IMR-90 (cell line): ENCODE results near the gene MCM8. TPM values are rescaled to one million over a fixed set of nuclear protein-coding genes. Genes with fewer than 3 reads are reported as not detected.

Source experiments
- ATAC-seq: fragments of 200-7000 bp; cut with Tn5 transposase; 2 replicates; pipeline ENCODE4 v1.9.1; 2020; ENCODE audit warnings: low read depth, mild to moderate bottlenecking, moderate library complexity
- BruUV-seq: library from RNA; stranded (reverse); fragments of 400-500 nt; replicated peaks from 2 replicates; lab custom pipeline; 2021; lab: Mats Ljungman, UMichigan
- CTCF ChIA-PET: fragments of 300-600 bp; formaldehyde crosslinking; extraction: SDS; loops from one replicate; lab custom pipeline; 2021; ENCODE audit warnings: antibody characterized with exemption; lab: Yijun Ruan, JAX
- POLR2A ChIA-PET: fragments of 300-600 bp; sonication (Branson Sonifier 250); formaldehyde crosslinking; loops from one replicate; lab custom pipeline; 2022; ENCODE audit warnings: antibody characterized with exemption; ENCODE audit not compliant: unreplicated experiment; lab: Charles Lee
- DNase-seq: peaks from one replicate; pipeline ENCODE4 v3.0.0; 2013
- H2AFZ ChIP-seq: replicated peaks from 2 replicates; pipeline ENCODE3; 2013; ENCODE audit warnings: low read length, mild to moderate bottlenecking; ENCODE audit not compliant: poor library complexity
- H2AK5ac ChIP-seq: 2 replicates; pipeline ENCODE4 v1.6.1; 2013; ENCODE audit warnings: low read depth, low read length, inconsistent platforms
- H2AK9ac ChIP-seq: replicated peaks from 2 replicates; pipeline ENCODE3; 2013; ENCODE audit warnings: mild to moderate bottlenecking, low read depth, low read length, moderate library complexity; ENCODE audit not compliant: poor library complexity
- H2BK120ac ChIP-seq: 2 replicates; pipeline ENCODE4 v1.6.1; 2013; ENCODE audit warnings: low read depth, low read length, inconsistent platforms
- H2BK15ac ChIP-seq: 3 replicates; pipeline ENCODE4 v1.6.1; 2013; ENCODE audit warnings: low read depth, low read length, inconsistent platforms
- H2BK20ac ChIP-seq: 2 replicates; pipeline ENCODE4 v1.6.1; 2013; ENCODE audit warnings: low read depth, mild to moderate bottlenecking, inconsistent platforms, low read length, moderate library complexity
- H2BK5ac ChIP-seq: 2 replicates; pipeline ENCODE4 v1.6.1; 2013; ENCODE audit warnings: mild to moderate bottlenecking, low read depth, low read length, inconsistent platforms; ENCODE audit not compliant: poor library complexity, severe bottlenecking
- H3K14ac ChIP-seq: replicated peaks from 2 replicates; pipeline ENCODE4 v1.6.1; 2013; ENCODE audit warnings: low read depth, low read length, inconsistent platforms
- H3K18ac ChIP-seq: 2 replicates; pipeline ENCODE4 v1.6.1; 2013; ENCODE audit warnings: low read depth, low read length, control low read depth
- H3K23ac ChIP-seq: 2 replicates; pipeline ENCODE4 v1.6.1; 2013; ENCODE audit warnings: low read depth, low read length, inconsistent platforms
- H3K27ac ChIP-seq: 2 replicates; pipeline ENCODE4 v1.5.1; 2013; ENCODE audit warnings: mild to moderate bottlenecking, control low read depth, low read length; ENCODE audit not compliant: insufficient read depth
- H3K27me3 ChIP-seq: 2 replicates; pipeline ENCODE4 v1.6.1; 2013; ENCODE audit warnings: low read length; ENCODE audit not compliant: control insufficient read depth, insufficient read depth
- H3K36me3 ChIP-seq: 2 replicates; pipeline ENCODE4 v1.6.1; 2013; ENCODE audit warnings: low read length, mixed read lengths; ENCODE audit not compliant: control insufficient read depth, insufficient read depth
- H3K4ac ChIP-seq: 2 replicates; pipeline ENCODE4 v1.6.1; 2013; ENCODE audit warnings: low read depth, low read length, inconsistent platforms
- H3K4me1 ChIP-seq: 2 replicates; pipeline ENCODE4 v1.6.1; 2013; ENCODE audit warnings: low read length, mixed read lengths; ENCODE audit not compliant: control insufficient read depth, insufficient read depth
- H3K4me2 ChIP-seq: 2 replicates; pipeline ENCODE4 v1.6.1; 2013; ENCODE audit warnings: low read depth, mild to moderate bottlenecking, control low read depth, low read length, moderate library complexity
- H3K4me3 ChIP-seq: 2 replicates; pipeline ENCODE4 v1.5.1; 2013; ENCODE audit warnings: low read depth, mild to moderate bottlenecking, control low read depth, low read length, moderate library complexity; ENCODE audit not compliant: insufficient read depth
- H3K56ac ChIP-seq: 2 replicates; pipeline ENCODE4 v1.6.1; 2013; ENCODE audit warnings: low read length, inconsistent platforms; ENCODE audit not compliant: insufficient read depth; ENCODE audit errors: extremely low read depth
- H3K79me1 ChIP-seq, 2 experiments: 2 replicates each; pipeline ENCODE4 v1.6.1; 2013; ENCODE audit warnings: low read length in 2 of 2, inconsistent platforms in 1 of 2, low read depth in 1 of 2
- H3K9ac ChIP-seq: 2 replicates; pipeline ENCODE4 v1.6.1; 2013; ENCODE audit warnings: low read depth, low read length, control low read depth
- H3K9me1 ChIP-seq: 2 replicates; pipeline ENCODE4 v1.6.1; 2013; ENCODE audit warnings: low read length, inconsistent platforms; ENCODE audit not compliant: insufficient read depth
- H3K9me3 ChIP-seq: 2 replicates; pipeline ENCODE4 v1.6.1; 2013; ENCODE audit warnings: low read length; ENCODE audit not compliant: control insufficient read depth, insufficient read depth
- H4K20me1 ChIP-seq: 2 replicates; pipeline ENCODE4 v1.6.1; 2013; ENCODE audit warnings: low read length, inconsistent platforms; ENCODE audit not compliant: insufficient read depth
- H4K5ac ChIP-seq: 2 replicates; pipeline ENCODE4 v1.6.1; 2013; ENCODE audit warnings: mild to moderate bottlenecking, low read depth, low read length, control low read depth
- H4K8ac ChIP-seq, 2 experiments: 2 replicates each; pipeline ENCODE4 v1.6.1; 2013; ENCODE audit warnings: low read depth in 2 of 2, low read length in 2 of 2, control low read depth in 1 of 2, inconsistent platforms in 1 of 2
- H4K91ac ChIP-seq: 2 replicates; pipeline ENCODE4 v1.6.1; 2013; ENCODE audit warnings: low read depth, low read length, inconsistent platforms; ENCODE audit not compliant: insufficient read depth
- BHLHE40 ChIP-seq: fragments of 150-350 bp; IDR thresholded peaks from 2 replicates; pipeline ENCODE4 v1.6.1; 2016; ENCODE audit warnings: mild to moderate bottlenecking, low read depth, low read length
- CEBPB ChIP-seq: IDR thresholded peaks from 2 replicates; pipeline ENCODE4 v1.6.1; 2012; ENCODE audit warnings: low read depth, low read length, improper control_type of control experiment
- CHD1 ChIP-seq: IDR thresholded peaks from 2 replicates; pipeline ENCODE4 v1.6.1; 2012; ENCODE audit warnings: low read depth, low read length, improper control_type of control experiment
- CTCF ChIP-seq: conservative IDR thresholded peaks from 2 replicates; pipeline ENCODE4 v1.5.1; 2012; ENCODE audit warnings: mild to moderate bottlenecking, low read depth, low read length, improper control_type of control experiment
- ELK1 ChIP-seq: fragments of 150-350 bp; IDR thresholded peaks from 2 replicates; pipeline ENCODE4 v1.6.1; 2016; ENCODE audit warnings: low read depth, mild to moderate bottlenecking, low read length, moderate library complexity, borderline replicate concordance
- FOS ChIP-seq: fragments of 150-350 bp; IDR thresholded peaks from 2 replicates; pipeline ENCODE4 v1.6.1; 2016; ENCODE audit warnings: low read depth, low read length
- MAFK ChIP-seq: IDR thresholded peaks from 2 replicates; pipeline ENCODE4 v1.6.1; 2012; ENCODE audit warnings: low read depth, low read length, improper control_type of control experiment
- MAZ ChIP-seq: IDR thresholded peaks from 2 replicates; pipeline ENCODE4 v1.6.1; 2012; ENCODE audit warnings: low read depth, mild to moderate bottlenecking, low read length, improper control_type of control experiment, moderate library complexity, borderline replicate concordance
- NFE2L2 ChIP-seq: fragments of 150-350 bp; IDR thresholded peaks from 2 replicates; pipeline ENCODE4 v1.6.1; 2016; ENCODE audit warnings: low read depth, mild to moderate bottlenecking, low read length
- RAD21 ChIP-seq: IDR thresholded peaks from 2 replicates; pipeline ENCODE4 v1.6.1; 2012; ENCODE audit warnings: low read length, improper control_type of control experiment
- RCOR1 ChIP-seq: IDR thresholded peaks from 2 replicates; pipeline ENCODE4 v1.6.1; 2012; ENCODE audit warnings: mild to moderate bottlenecking, low read length, improper control_type of control experiment; ENCODE audit not compliant: insufficient replicate concordance
- RFX5 ChIP-seq: IDR thresholded peaks from 2 replicates; pipeline ENCODE4 v1.8.0; 2012; ENCODE audit warnings: low read depth, mild to moderate bottlenecking, low read length, moderate library complexity
- SMC3 ChIP-seq: fragments of 150-350 bp; IDR thresholded peaks from 2 replicates; pipeline ENCODE4 v1.6.1; 2016; ENCODE audit warnings: low read depth, mild to moderate bottlenecking, antibody characterized with exemption, low read length, moderate library complexity
- USF2 ChIP-seq: fragments of 150-350 bp; IDR thresholded peaks from 2 replicates; pipeline ENCODE4 v1.6.1; 2017; ENCODE audit warnings: mild to moderate bottlenecking, antibody characterized with exemption, low read length, low read depth
- WGBS, 2 experiments: methylation state at CpG; one replicate each; pipeline versions ENCODE4 v1.1.5 to v1.1.7; 2013; ENCODE audit warnings: missing lambda C conversion rate in 2 of 2; ENCODE audit not compliant: insufficient read length in 1 of 2; ENCODE audit errors: extremely low coverage in 2 of 2; 5-methylcytosine and 5-hydroxymethylcytosine counted together
- dilution Hi-C: fragments of 300-500 bp; cut with HindIII; formaldehyde crosslinking; loops from one replicate; pipeline ENCODE4 v1.14.3; 2018; ENCODE audit warnings: low sequenced_read_pairs; ENCODE audit not compliant: unreplicated experiment
- in situ Hi-C: fragments of 300-500 bp; cut with MboI; formaldehyde crosslinking; loops from 3 replicates; pipeline ENCODE4 v1.14.3; 2019; ENCODE audit warnings: low sequenced_read_pairs, inconsistent platforms, mixed read lengths
- intact Hi-C: fragments of 100-400 bp; cut with micrococcal nuclease; formaldehyde crosslinking; loops from 2 replicates; pipeline ENCODE4 v1.10.0; 2022
- polyA plus RNA-seq, 3 experiments: library from polyadenylated mRNA; depleted of rRNA; stranded (reverse); fragments of >200 nt; gene quantifications; 2 replicates each; pipeline ENCODE4 v1.2.3, GENCODE V29; 2012; ENCODE audit warnings: low replicate concordance in 1 of 3
- total RNA-seq: library from RNA; depleted of rRNA; stranded (reverse); fragments of >200 nt; gene quantifications from 2 replicates; pipeline ENCODE4 v1.2.3, GENCODE V29; 2012

MCM8 gene
- total and polyA plus RNA-seq, 2 of the 4 experiments (the other 2 are of a cell fraction) = 4.2 to 11.5 TPM

DNA sequence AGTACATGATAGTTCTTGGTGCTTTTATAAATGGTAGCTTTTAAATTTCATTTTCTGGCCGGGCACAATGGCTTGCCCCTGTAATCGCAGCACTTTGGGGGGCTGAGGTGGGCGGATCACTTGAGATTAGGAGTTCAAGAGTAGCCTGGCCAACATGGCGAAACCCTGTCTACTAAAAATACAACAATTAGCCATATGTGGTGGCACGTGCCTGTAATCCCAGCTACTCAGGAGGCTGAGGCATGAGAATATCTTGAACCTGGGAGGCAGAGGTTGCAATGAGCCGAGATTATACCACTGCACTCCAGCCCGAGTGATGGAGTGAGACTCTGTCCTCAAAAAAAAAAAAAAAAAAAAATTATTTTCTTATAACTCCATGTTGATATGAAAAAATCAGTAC lies 67.4 kb downstream of the MCM8 start:
- peaks cover 3% of the 10 kb centered on the region; the same call in 1 of the 2 replicates for H3K9me1 ChIP-seq
- CTCF ChIA-PET = interaction anchor here (1.0 kb wide), 1 partner anchor 10 kb away, joined by 3 read pairs; no protein-coding TSS in a partner anchor
- no peak overlapping the region for H2AFZ ChIP-seq
- no peak overlapping the region for H2BK15ac ChIP-seq
- no peak overlapping the region for H4K8ac ChIP-seq
- intact Hi-C loops (no loop called here), in situ Hi-C loops (no loop called here), dilution Hi-C loops (no loop called here)
- H3K27ac ChIP-seq = no peak overlapping the region
- ATAC-seq (no peak), DNase-seq (no peak)
- no peak overlapping the region for H3K4ac ChIP-seq
- H3K56ac ChIP-seq = no peak overlapping the region
- H3K36me3 ChIP-seq = peaks cover 17% of the 10 kb centered on the region
- H4K91ac ChIP-seq = no peak overlapping the region
- POLR2A ChIA-PET = no interaction called here
- no peak overlapping the region for H2BK20ac ChIP-seq
- TF ChIP-seq USF2 = no peak
- no peak for TF ChIP-seq NFE2L2
- no peak for TF ChIP-seq ELK1
- no peak for TF ChIP-seq MAFK
- no peak for TF ChIP-seq SMC3
- TF ChIP-seq RAD21 = no peak
- TF ChIP-seq BHLHE40 = no peak
- TF ChIP-seq CTCF = no peak
- no peak for TF ChIP-seq RCOR1
- TF ChIP-seq RFX5 = no peak
- TF ChIP-seq CEBPB = no peak
- TF ChIP-seq FOS = no peak
- TF ChIP-seq MAZ = no peak
- TF ChIP-seq CHD1 = no peak
- no peak overlapping the region for H4K5ac ChIP-seq
- H4K20me1 ChIP-seq = peaks cover 9% of the 10 kb centered on the region; the same call in 1 of the 2 replicates
- H2AK9ac ChIP-seq = no peak overlapping the region
- H3K4me2 ChIP-seq = no peak overlapping the region
- no peak overlapping the region for H2BK120ac ChIP-seq
- H2BK5ac ChIP-seq = no peak overlapping the region
- H2AK5ac ChIP-seq = no peak overlapping the region
- no peaks in the 10 kb centered on the region for H3K27me3 ChIP-seq
- H3K4me1 ChIP-seq = no peaks in the 10 kb centered on the region
- H3K9me3 ChIP-seq = no peaks in the 10 kb centered on the region
- H3K18ac ChIP-seq = no peak overlapping the region
- no peak overlapping the region for H3K23ac ChIP-seq
- H3K79me1 ChIP-seq = peaks cover 13 to 34% of the 10 kb centered on the region in 2 experiments
- H3K9ac ChIP-seq = no peak overlapping the region
- WGBS, 2 experiments = no CpG with 5 or more reads among the region's 7 CpGs
- H3K4me3 ChIP-seq = no peak overlapping the region
- no peak overlapping the region for H3K14ac ChIP-seq
- no TSS peak for BruUV-seq
